Measurements from ENCODE around the gene PCBD1. TPM values are rescaled to one million over a fixed set of nuclear protein-coding genes. Genes with fewer than 3 reads are reported as not detected.
"Not testable (repeated sequence)": the region's sequence is repeated elsewhere in the genome, so short reads cannot be mapped to it uniquely, and the experiment has no call there.

PCBD1 gene
- total RNA-seq, 4 donors from 2014 or later, result 31.0 to 57.8 (median 52.4) TPM

DNA sequence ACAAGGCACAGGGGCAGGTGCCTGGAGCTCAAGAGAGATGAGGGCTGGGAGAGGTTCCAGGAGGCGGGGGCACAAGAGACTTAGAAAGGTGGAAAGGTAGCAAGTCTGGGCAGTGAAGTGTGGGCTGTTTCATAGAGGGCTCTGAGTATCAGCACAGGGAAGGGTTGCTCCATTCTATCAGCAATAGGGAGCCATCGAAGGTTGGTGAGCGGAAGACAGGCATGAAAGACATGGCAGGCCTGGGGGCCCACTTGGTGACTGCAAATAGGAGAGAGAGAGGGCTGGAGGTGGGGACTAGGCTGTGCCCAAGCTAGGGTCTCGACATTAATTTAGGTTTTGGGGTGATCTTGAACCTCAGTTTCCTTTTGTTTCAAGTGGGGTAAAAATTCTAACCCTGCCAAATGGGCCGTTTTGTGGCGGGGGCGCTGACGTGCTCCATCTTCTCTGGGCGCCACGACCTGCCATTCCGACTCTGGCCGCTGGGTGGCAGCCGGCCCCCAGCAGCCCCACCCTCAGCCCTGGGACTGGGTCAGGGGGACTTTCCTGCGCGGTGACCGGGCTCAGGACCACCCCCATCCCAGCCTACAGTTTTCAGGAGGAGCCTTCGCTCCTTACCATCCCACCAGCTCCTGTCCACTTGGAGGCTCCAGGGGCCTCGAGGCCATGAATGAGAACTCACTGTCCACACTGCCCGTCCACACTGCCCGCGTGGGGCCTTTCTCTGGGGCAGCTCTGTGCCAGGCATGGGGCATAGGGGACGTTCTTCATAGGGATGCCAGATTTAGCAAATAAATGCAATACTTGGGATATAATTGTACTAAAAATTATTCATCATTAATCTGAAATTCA lies 37.2 kb upstream of the PCBD1 start:
- TF ChIP-seq, protein P1, sequence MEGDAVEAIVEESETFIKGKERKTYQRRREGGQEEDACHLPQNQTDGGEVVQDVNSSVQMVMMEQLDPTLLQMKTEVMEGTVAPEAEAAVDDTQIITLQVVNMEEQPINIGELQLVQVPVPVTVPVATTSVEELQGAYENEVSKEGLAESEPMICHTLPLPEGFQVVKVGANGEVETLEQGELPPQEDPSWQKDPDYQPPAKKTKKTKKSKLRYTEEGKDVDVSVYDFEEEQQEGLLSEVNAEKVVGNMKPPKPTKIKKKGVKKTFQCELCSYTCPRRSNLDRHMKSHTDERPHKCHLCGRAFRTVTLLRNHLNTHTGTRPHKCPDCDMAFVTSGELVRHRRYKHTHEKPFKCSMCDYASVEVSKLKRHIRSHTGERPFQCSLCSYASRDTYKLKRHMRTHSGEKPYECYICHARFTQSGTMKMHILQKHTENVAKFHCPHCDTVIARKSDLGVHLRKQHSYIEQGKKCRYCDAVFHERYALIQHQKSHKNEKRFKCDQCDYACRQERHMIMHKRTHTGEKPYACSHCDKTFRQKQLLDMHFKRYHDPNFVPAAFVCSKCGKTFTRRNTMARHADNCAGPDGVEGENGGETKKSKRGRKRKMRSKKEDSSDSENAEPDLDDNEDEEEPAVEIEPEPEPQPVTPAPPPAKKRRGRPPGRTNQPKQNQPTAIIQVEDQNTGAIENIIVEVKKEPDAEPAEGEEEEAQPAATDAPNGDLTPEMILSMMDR (IDR thresholded peaks at IDR 0.05 in 4 of 5, conservative IDR thresholded peaks at IDR 0.05 in 1 of 5), result peak; percentile 82 to 98 (median 93)
- no peak for TF ChIP-seq POLR2A (IDR thresholded peaks at IDR 0.05)
- intact Hi-C loops (cut with DNase I; ENCODE audit: low total_unique reads) (loop anchor here (1.0 kb wide), 2 partner anchors 284 to 360 kb away; no protein-coding TSS in a partner anchor), in situ Hi-C loops (cut with MboI; ENCODE audit: low sequenced_read_pairs in 4 of 4) (loop anchor here in 2 of 4 donors (10.0 kb wide), 2 partner anchors 279 to 359 kb away; no protein-coding TSS in a partner anchor)
- peak; percentile 68 to 81 for ATAC-seq
- Histone ChIP-seq H3K27ac (no peak overlapping the region), H3K27me3 (no peaks in the 10 kb centered on the region), H3K36me3 (no peaks in the 10 kb centered on the region), H3K4me3 (no peak overlapping the region), H3K4me1 (no peaks in the 10 kb centered on the region), H3K9me3 (no peaks in the 10 kb centered on the region)
- no peak for DNase-seq

DNA sequence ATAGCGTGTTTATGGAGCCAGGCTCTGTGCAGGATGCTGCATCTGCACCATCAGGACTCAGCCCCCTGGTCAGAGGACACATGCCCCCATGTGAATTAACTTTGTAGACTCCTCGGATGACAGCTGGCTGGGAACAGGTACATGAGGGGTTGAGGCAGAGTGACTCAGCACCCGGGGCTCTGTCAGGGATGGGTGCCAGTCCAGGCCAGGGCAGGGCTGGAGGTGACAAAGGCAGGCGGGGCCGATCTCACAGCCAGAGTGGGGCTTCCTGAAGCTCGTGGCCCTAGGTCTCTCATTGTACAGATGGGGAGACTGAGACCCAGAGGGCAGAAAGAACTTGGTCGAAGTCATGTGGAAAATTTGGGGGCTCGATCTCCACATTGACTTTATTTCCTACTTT lies 35.3 kb upstream of the PCBD1 start:
- no peak overlapping the region for H3K27ac ChIP-seq
- no peaks in the 10 kb centered on the region for H3K4me1 ChIP-seq
- no peaks in the 10 kb centered on the region for H3K9me3 ChIP-seq
- in situ Hi-C loops (cut with MboI; ENCODE audit: low sequenced_read_pairs in 4 of 4), result loop anchor here in 3 of 4 donors (5.0 to 10.0 kb wide), 4 partner anchors 281 to 364 kb away; no protein-coding TSS in a partner anchor
- H3K4me3 ChIP-seq, result no peak overlapping the region
- DNase-seq, result no peak
- no peaks in the 10 kb centered on the region for H3K36me3 ChIP-seq
- H3K27me3 ChIP-seq, result peaks cover 0 to 3% (median 0%) of the 10 kb centered on the region in 3 donors
- intact Hi-C loops (cut with DNase I; ENCODE audit: low total_unique reads), result no loop called here
- TF ChIP-seq POLR2A (IDR thresholded peaks at IDR 0.05), result no peak
- TF ChIP-seq, protein P1 (IDR thresholded peaks at IDR 0.05 in 4 of 5, conservative IDR thresholded peaks at IDR 0.05 in 1 of 5), result no peak
- ATAC-seq, result no peak

- no peaks in the 10 kb centered on the region for H3K4me1 ChIP-seq
- H3K4me3 ChIP-seq, result no peak overlapping the region
- ATAC-seq (no peak), DNase-seq (no peak)
- H3K9me3 ChIP-seq, result no peaks in the 10 kb centered on the region
- in situ Hi-C loops (cut with MboI; ENCODE audit: low sequenced_read_pairs in 4 of 4), result loop anchor here in 3 of 4 donors (5.0 to 10.0 kb wide), 4 partner anchors 284 to 366 kb away; no protein-coding TSS in a partner anchor
- TF ChIP-seq POLR2A (IDR thresholded peaks at IDR 0.05), result no peak
- TF ChIP-seq, protein P1 (IDR thresholded peaks at IDR 0.05 in 4 of 5, conservative IDR thresholded peaks at IDR 0.05 in 1 of 5), result no peak
- no peak overlapping the region for H3K27ac ChIP-seq
- intact Hi-C loops (cut with DNase I; ENCODE audit: low total_unique reads), result no loop called here
- peaks cover 0 to 3% (median 0%) of the 10 kb centered on the region in 3 donors for H3K27me3 ChIP-seq
- H3K36me3 ChIP-seq, result no peaks in the 10 kb centered on the region
These were observed 32.9 kb upstream of the PCBD1 start for GRCh38 chr10:70921285-70921684.

GRCh38 chr10:70920519-70920918 lies 32.2 kb upstream of the PCBD1 start:
- Histone ChIP-seq H3K4me1 (no peaks in the 10 kb centered on the region), H3K27me3 (peaks cover 0 to 3% (median 0%) of the 10 kb centered on the region in 3 donors), H3K4me3 (no peak overlapping the region), H3K36me3 (no peaks in the 10 kb centered on the region), H3K27ac (no peak overlapping the region), H3K9me3 (no peaks in the 10 kb centered on the region)
- ATAC-seq, result no peak
- in situ Hi-C loops (cut with MboI; ENCODE audit: low sequenced_read_pairs in 4 of 4) (loop anchor here in 3 of 4 donors (5.0 to 10.0 kb wide), 4 partner anchors 284 to 367 kb away; no protein-coding TSS in a partner anchor), intact Hi-C loops (cut with DNase I; ENCODE audit: low total_unique reads) (no loop called here)
- DNase-seq, result no peak
- TF ChIP-seq, protein P1 (IDR thresholded peaks at IDR 0.05 in 4 of 5, conservative IDR thresholded peaks at IDR 0.05 in 1 of 5), result no peak
- no peak for TF ChIP-seq POLR2A (IDR thresholded peaks at IDR 0.05)

- H3K27ac ChIP-seq; ATAC-seq; H3K27me3 ChIP-seq; DNase-seq; H3K36me3 ChIP-seq; H3K9me3 ChIP-seq; H3K4me1 ChIP-seq; intact Hi-C loops (cut with DNase I; ENCODE audit: low total_unique reads); H3K4me3 ChIP-seq: not testable (repeated sequence)
- in situ Hi-C loops (cut with MboI; ENCODE audit: low sequenced_read_pairs in 4 of 4), result loop anchor here in 3 of 4 donors (5.0 to 10.0 kb wide), 4 partner anchors 285 to 367 kb away; no protein-coding TSS in a partner anchor
These were observed 31.5 kb upstream of the PCBD1 start for GRCh38 chr10:70919906-70920305.

Measured in gastrocnemius medialis (tissue), 4 donors.